H1 (cell line): ENCODE results near the gene CCDC60. TPM values are rescaled to one million over a fixed set of nuclear protein-coding genes. Genes with fewer than 3 reads are reported as not detected.

Experiments
- CHD7 ChIP-seq: fragments of 300-600 bp; sonication (generic); IDR thresholded peaks from 2 replicates; pipeline ENCODE4 v1.7.1; 2012; ENCODE audit warnings: low read length, moderate library complexity, mild to moderate bottlenecking, inconsistent platforms; ENCODE audit not compliant: insufficient replicate concordance
- KDM5A ChIP-seq: fragments of 200-600 bp; IDR thresholded peaks from 2 replicates; pipeline ENCODE4 v1.7.1; 2012; ENCODE audit warnings: mild to moderate bottlenecking, low read length, inconsistent platforms, mixed read lengths
- RNF2 ChIP-seq: fragments of 200-900, 300-1000 bp; sonication (generic); IDR thresholded peaks from 2 replicates; pipeline ENCODE4 v1.7.1; 2016; ENCODE audit warnings: borderline replicate concordance, low read depth, mild to moderate bottlenecking, antibody characterized with exemption, low read length; ENCODE audit not compliant: poor library complexity, severe bottlenecking; ENCODE audit errors: missing control alignments
- polyA plus RNA-seq, 7 experiments: library from polyadenylated mRNA; depleted of rRNA in 3 of 7; stranded (reverse) in 5 of 7; unstranded in 2 of 7; fragments of >200 nt in 5 of 7; fragments of 200-250 nt in 2 of 7; gene quantifications; 1 replicate in 5 of 7; 2 replicates in 1 of 7; 4 replicates in 1 of 7; pipeline versions ENCODE4 v1.2.1 to v1.2.3, GENCODE V29; 2011 to 2013; ENCODE audit warnings: missing spikeins in 2 of 7, mixed read lengths in 2 of 7
- total RNA-seq: library from RNA; stranded (reverse); fragmentation: NEBNext Ultra II Directional; extraction: Animal tissue kit (Norgen Biotek cat#: 25700); gene quantifications from 2 replicates; pipeline ENCODE4 v1.2.1, GENCODE V29; 2021

CCDC60 gene
- total and polyA plus RNA-seq, 2 of the 8 experiments (the other 6 are each of a cell fraction or from before 2014, with no cell fraction given): 0.05 TPM; not detected in 1

DNA sequence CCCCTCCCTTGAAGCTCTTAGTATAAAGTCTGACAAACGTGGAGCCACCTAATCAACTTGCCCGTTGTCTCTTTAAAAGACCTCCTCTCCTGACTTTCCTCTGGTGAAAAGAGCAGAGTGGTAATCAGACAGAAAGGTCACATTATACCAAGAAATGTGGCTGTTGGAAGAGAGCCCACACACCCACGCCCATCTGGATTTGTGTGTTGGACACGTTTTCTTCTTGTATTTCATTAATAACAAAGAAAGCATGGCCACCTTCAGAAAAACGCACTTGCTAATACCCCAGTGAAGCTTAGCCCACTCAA is 41.3 kb downstream of the CCDC60 start (continued):
- TF ChIP-seq CHD7 (no peak), KDM5A (no peak), RNF2 (no peak)
- TF ChIP-seq, all 59 proteins: peak for 0
